IMR-90 (cell line): ENCODE data around the gene TNFRSF11A. TPM values are rescaled to one million over a fixed set of nuclear protein-coding genes. Genes with fewer than 3 reads are reported as not detected.
A peak's percentile ranks its signal among the peaks of the same experiment; 100 is the strongest.

Experiments
- ATAC-seq: fragments of 200-7000 bp; cut with Tn5 transposase; 2 replicates; pipeline ENCODE4 v1.9.1; 2020; ENCODE audit warnings: low read depth, mild to moderate bottlenecking, moderate library complexity
- BruUV-seq: library from RNA; stranded (reverse); fragments of 400-500 nt; replicated peaks from 2 replicates; lab custom pipeline; 2021; lab: Mats Ljungman, UMichigan
- CTCF ChIA-PET: fragments of 300-600 bp; formaldehyde crosslinking; extraction: SDS; loops from one replicate; lab custom pipeline; 2021; ENCODE audit warnings: antibody characterized with exemption; lab: Yijun Ruan, JAX
- POLR2A ChIA-PET: fragments of 300-600 bp; sonication (Branson Sonifier 250); formaldehyde crosslinking; loops from one replicate; lab custom pipeline; 2022; ENCODE audit warnings: antibody characterized with exemption; ENCODE audit not compliant: unreplicated experiment; lab: Charles Lee
- DNase-seq: peaks from one replicate; pipeline ENCODE4 v3.0.0; 2013
- H2AFZ ChIP-seq: replicated peaks from 2 replicates; pipeline ENCODE3; 2013; ENCODE audit warnings: low read length, mild to moderate bottlenecking; ENCODE audit not compliant: poor library complexity
- H2AK5ac ChIP-seq: 2 replicates; pipeline ENCODE4 v1.6.1; 2013; ENCODE audit warnings: low read depth, low read length, inconsistent platforms
- H2AK9ac ChIP-seq: replicated peaks from 2 replicates; pipeline ENCODE3; 2013; ENCODE audit warnings: mild to moderate bottlenecking, low read depth, low read length, moderate library complexity; ENCODE audit not compliant: poor library complexity
- H2BK120ac ChIP-seq: 2 replicates; pipeline ENCODE4 v1.6.1; 2013; ENCODE audit warnings: low read depth, low read length, inconsistent platforms
- H2BK15ac ChIP-seq: 3 replicates; pipeline ENCODE4 v1.6.1; 2013; ENCODE audit warnings: low read depth, low read length, inconsistent platforms
- H2BK20ac ChIP-seq: 2 replicates; pipeline ENCODE4 v1.6.1; 2013; ENCODE audit warnings: low read depth, mild to moderate bottlenecking, inconsistent platforms, low read length, moderate library complexity
- H2BK5ac ChIP-seq: 2 replicates; pipeline ENCODE4 v1.6.1; 2013; ENCODE audit warnings: mild to moderate bottlenecking, low read depth, low read length, inconsistent platforms; ENCODE audit not compliant: poor library complexity, severe bottlenecking
- H3K14ac ChIP-seq: replicated peaks from 2 replicates; pipeline ENCODE4 v1.6.1; 2013; ENCODE audit warnings: low read depth, low read length, inconsistent platforms
- H3K18ac ChIP-seq: 2 replicates; pipeline ENCODE4 v1.6.1; 2013; ENCODE audit warnings: low read depth, low read length, control low read depth
- H3K23ac ChIP-seq: 2 replicates; pipeline ENCODE4 v1.6.1; 2013; ENCODE audit warnings: low read depth, low read length, inconsistent platforms
- H3K27ac ChIP-seq: 2 replicates; pipeline ENCODE4 v1.5.1; 2013; ENCODE audit warnings: mild to moderate bottlenecking, control low read depth, low read length; ENCODE audit not compliant: insufficient read depth
- H3K27me3 ChIP-seq: 2 replicates; pipeline ENCODE4 v1.6.1; 2013; ENCODE audit warnings: low read length; ENCODE audit not compliant: control insufficient read depth, insufficient read depth
- H3K36me3 ChIP-seq: 2 replicates; pipeline ENCODE4 v1.6.1; 2013; ENCODE audit warnings: low read length, mixed read lengths; ENCODE audit not compliant: control insufficient read depth, insufficient read depth
- H3K4ac ChIP-seq: 2 replicates; pipeline ENCODE4 v1.6.1; 2013; ENCODE audit warnings: low read depth, low read length, inconsistent platforms
- H3K4me1 ChIP-seq: 2 replicates; pipeline ENCODE4 v1.6.1; 2013; ENCODE audit warnings: low read length, mixed read lengths; ENCODE audit not compliant: control insufficient read depth, insufficient read depth
- H3K4me2 ChIP-seq: 2 replicates; pipeline ENCODE4 v1.6.1; 2013; ENCODE audit warnings: low read depth, mild to moderate bottlenecking, control low read depth, low read length, moderate library complexity
- H3K4me3 ChIP-seq: 2 replicates; pipeline ENCODE4 v1.5.1; 2013; ENCODE audit warnings: low read depth, mild to moderate bottlenecking, control low read depth, low read length, moderate library complexity; ENCODE audit not compliant: insufficient read depth
- H3K56ac ChIP-seq: 2 replicates; pipeline ENCODE4 v1.6.1; 2013; ENCODE audit warnings: low read length, inconsistent platforms; ENCODE audit not compliant: insufficient read depth; ENCODE audit errors: extremely low read depth
- H3K79me1 ChIP-seq, 2 experiments: 2 replicates each; pipeline ENCODE4 v1.6.1; 2013; ENCODE audit warnings: low read length in 2 of 2, inconsistent platforms in 1 of 2, low read depth in 1 of 2
- H3K9ac ChIP-seq: 2 replicates; pipeline ENCODE4 v1.6.1; 2013; ENCODE audit warnings: low read depth, low read length, control low read depth
- H3K9me1 ChIP-seq: 2 replicates; pipeline ENCODE4 v1.6.1; 2013; ENCODE audit warnings: low read length, inconsistent platforms; ENCODE audit not compliant: insufficient read depth
- H3K9me3 ChIP-seq: 2 replicates; pipeline ENCODE4 v1.6.1; 2013; ENCODE audit warnings: low read length; ENCODE audit not compliant: control insufficient read depth, insufficient read depth
- H4K20me1 ChIP-seq: 2 replicates; pipeline ENCODE4 v1.6.1; 2013; ENCODE audit warnings: low read length, inconsistent platforms; ENCODE audit not compliant: insufficient read depth
- H4K5ac ChIP-seq: 2 replicates; pipeline ENCODE4 v1.6.1; 2013; ENCODE audit warnings: mild to moderate bottlenecking, low read depth, low read length, control low read depth
- H4K8ac ChIP-seq, 2 experiments: 2 replicates each; pipeline ENCODE4 v1.6.1; 2013; ENCODE audit warnings: low read depth in 2 of 2, low read length in 2 of 2, control low read depth in 1 of 2, inconsistent platforms in 1 of 2
- H4K91ac ChIP-seq: 2 replicates; pipeline ENCODE4 v1.6.1; 2013; ENCODE audit warnings: low read depth, low read length, inconsistent platforms; ENCODE audit not compliant: insufficient read depth
- BHLHE40 ChIP-seq: fragments of 150-350 bp; IDR thresholded peaks from 2 replicates; pipeline ENCODE4 v1.6.1; 2016; ENCODE audit warnings: mild to moderate bottlenecking, low read depth, low read length
- MAFK ChIP-seq: IDR thresholded peaks from 2 replicates; pipeline ENCODE4 v1.6.1; 2012; ENCODE audit warnings: low read depth, low read length, improper control_type of control experiment
- WGBS, 2 experiments: methylation state at CpG; one replicate each; pipeline versions ENCODE4 v1.1.5 to v1.1.7; 2013; ENCODE audit warnings: missing lambda C conversion rate in 2 of 2; ENCODE audit not compliant: insufficient read length in 1 of 2; ENCODE audit errors: extremely low coverage in 2 of 2; 5-methylcytosine and 5-hydroxymethylcytosine counted together
- dilution Hi-C: fragments of 300-500 bp; cut with HindIII; formaldehyde crosslinking; loops from one replicate; pipeline ENCODE4 v1.14.3; 2018; ENCODE audit warnings: low sequenced_read_pairs; ENCODE audit not compliant: unreplicated experiment
- in situ Hi-C: fragments of 300-500 bp; cut with MboI; formaldehyde crosslinking; loops from 3 replicates; pipeline ENCODE4 v1.14.3; 2019; ENCODE audit warnings: low sequenced_read_pairs, inconsistent platforms, mixed read lengths
- intact Hi-C: fragments of 100-400 bp; cut with micrococcal nuclease; formaldehyde crosslinking; loops from 2 replicates; pipeline ENCODE4 v1.10.0; 2022
- polyA plus RNA-seq, 3 experiments: library from polyadenylated mRNA; depleted of rRNA; stranded (reverse); fragments of >200 nt; gene quantifications; 2 replicates each; pipeline ENCODE4 v1.2.3, GENCODE V29; 2012; ENCODE audit warnings: low replicate concordance in 1 of 3
- total RNA-seq: library from RNA; depleted of rRNA; stranded (reverse); fragments of >200 nt; gene quantifications from 2 replicates; pipeline ENCODE4 v1.2.3, GENCODE V29; 2012

Gene TNFRSF11A
- total and polyA plus RNA-seq, 2 of the 4 experiments (the other 2 are of a cell fraction): under 0.01 TPM; not detected in 1

DNA sequence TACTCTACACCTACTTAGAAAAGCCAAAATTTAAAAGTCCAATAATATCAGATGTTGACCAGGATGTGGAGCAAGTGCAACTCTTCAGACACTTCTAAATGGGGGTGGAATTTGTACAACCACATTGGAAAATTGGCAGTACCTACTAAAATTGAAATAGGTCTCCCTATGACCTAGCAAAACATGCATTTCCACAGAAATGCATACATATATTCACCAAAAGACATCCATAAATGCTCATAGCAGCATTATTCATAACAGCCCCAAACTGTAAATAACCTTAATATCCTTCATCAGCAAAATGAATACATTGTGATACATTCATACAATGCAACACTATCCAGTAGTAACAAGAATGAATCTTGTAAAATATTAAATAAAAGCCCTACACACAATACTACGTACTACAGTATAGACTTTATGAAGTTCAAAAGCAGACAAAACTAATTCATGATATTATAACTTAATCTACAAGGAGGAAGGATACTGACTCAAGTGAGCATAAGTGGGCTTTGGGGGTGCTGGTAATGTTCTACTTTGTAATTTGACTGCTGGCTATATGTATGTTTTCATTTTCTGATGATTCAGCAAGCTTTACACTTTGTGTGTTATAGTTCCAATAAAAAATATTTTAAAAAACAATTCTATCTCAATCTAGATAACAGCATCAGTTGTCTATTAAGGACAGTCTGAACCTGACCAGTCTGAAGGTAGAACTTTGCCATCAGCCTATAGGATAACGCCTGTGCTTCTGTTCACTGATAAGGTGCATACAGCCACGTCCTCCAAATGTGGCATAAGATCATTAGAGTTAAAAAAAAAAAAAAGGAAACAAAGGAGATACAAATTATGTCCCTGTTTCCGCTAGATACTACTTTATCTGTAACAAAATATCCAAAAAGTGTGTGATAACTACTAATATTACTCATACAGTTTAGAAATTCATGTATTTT lies 6.6 kb upstream of the TNFRSF11A start:
- H3K9me1 ChIP-seq: no peaks in the 10 kb centered on the region
- in situ Hi-C loops: loop anchor here (10.0 kb wide), 1 partner anchor 56 kb away; no protein-coding TSS in a partner anchor
- no peaks in the 10 kb centered on the region for H3K9me3 ChIP-seq
- no peaks in the 10 kb centered on the region for H4K20me1 ChIP-seq
- H3K14ac ChIP-seq: no peak overlapping the region
- no peaks in the 10 kb centered on the region for H3K36me3 ChIP-seq
- WGBS, 2 experiments: no CpG with 5 or more reads among the region's 4 CpGs
- H3K79me1 ChIP-seq: no peaks in the 10 kb centered on the region
- no peak overlapping the region for H3K4me2 ChIP-seq
- H4K91ac ChIP-seq: no peak overlapping the region
- no peak overlapping the region for H2BK120ac ChIP-seq
- no peak overlapping the region for H3K4ac ChIP-seq
- H3K27me3 ChIP-seq: peaks cover 15% of the 10 kb centered on the region
- no peak overlapping the region for H2AK5ac ChIP-seq
- ChIA-PET CTCF (no interaction called here), POLR2A (no interaction called here)
- no peak overlapping the region for H2AFZ ChIP-seq
- no peak overlapping the region for H2BK20ac ChIP-seq
- no peak for DNase-seq
- TF ChIP-seq BHLHE40 (no peak), MAFK (peak; percentile 63)
- no peak overlapping the region for H4K8ac ChIP-seq
- no peak overlapping the region for H3K23ac ChIP-seq
- no peak for ATAC-seq
- intact Hi-C loops: no loop called here
- H3K56ac ChIP-seq: no peak overlapping the region
- no peak overlapping the region for H4K5ac ChIP-seq
- no peaks in the 10 kb centered on the region for H3K4me1 ChIP-seq
- no peak overlapping the region for H3K4me3 ChIP-seq
- dilution Hi-C loops: no loop called here
- H2BK5ac ChIP-seq: no peak overlapping the region
- H2AK9ac ChIP-seq: no peak overlapping the region
- H3K27ac ChIP-seq: no peak overlapping the region
- no TSS peak for BruUV-seq
- H3K9ac ChIP-seq: no peak overlapping the region
- H3K18ac ChIP-seq: no peak overlapping the region
- no peak overlapping the region for H2BK15ac ChIP-seq
